GM12865 (cell line): ENCODE measurements around the gene DNAH10.
A peak's percentile ranks its signal among the peaks of the same experiment; 100 is the strongest.

Experiments
- DNase-seq: peaks from one replicate; pipeline ENCODE4 v3.0.0; 2010; ENCODE audit warnings: low read depth
- H3K4me3 ChIP-seq: 2 replicates; pipeline ENCODE4 v1.5.1; 2011; ENCODE audit warnings: mild to moderate bottlenecking, low read depth, low read length, control low read depth
- CTCF ChIP-seq: IDR thresholded peaks from 2 replicates; pipeline ENCODE4 v1.5.1; 2011; ENCODE audit warnings: low read length, control low read depth, low read depth, inconsistent platforms; ENCODE audit not compliant: insufficient read depth; ENCODE audit errors: missing control alignments

The DNAH10 gene

GRCh38 chr12:123898673-123899072 is 136.6 kb downstream of the DNAH10 start:
- DNase-seq: no peak

GRCh38 chr12:123899368-123899767 is 137.3 kb downstream of the DNAH10 start:
- no peak for DNase-seq
- TF ChIP-seq CTCF: no peak
- H3K4me3 ChIP-seq: no peak overlapping the region

More at GRCh38 chr12:123898673-123899072, 136.6 kb downstream of the DNAH10 start:
- H3K4me3 ChIP-seq: no peak overlapping the region
- no peak for TF ChIP-seq CTCF

GRCh38 chr12:123900871-123901376 is 138.8 kb downstream of the DNAH10 start:
- no peak overlapping the region for H3K4me3 ChIP-seq
- no peak for TF ChIP-seq CTCF
- no peak for DNase-seq

GRCh38 chr12:123902821-123903220 is 140.7 kb downstream of the DNAH10 start:
- no peak overlapping the region for H3K4me3 ChIP-seq
- no peak for TF ChIP-seq CTCF
- DNase-seq: no peak

- H3K4me3 ChIP-seq: no peak overlapping the region
- DNase-seq: no peak
- no peak for TF ChIP-seq CTCF
Measured at GRCh38 chr12:123903301-123904065, 141.4 kb downstream of the DNAH10 start.

- DNase-seq: peak; percentile 66
- peak; percentile 68 for TF ChIP-seq CTCF
- H3K4me3 ChIP-seq: no peak overlapping the region
Measured at GRCh38 chr12:123905319-123905925, 143.3 kb downstream of the DNAH10 start.
